H54 (cell line): ENCODE data around the gene SPACA6.

ENCODE experiments used
- DNase-seq: peaks from one replicate; pipeline ENCODE4 v3.0.0; 2011; ENCODE audit warnings: low spot score, mixed read lengths; ENCODE audit not compliant: insufficient read length
- FAIRE-seq: peaks from 3 replicates; lab custom pipeline; 2011; peaks lifted over from hg19 to GRCh38; lab: Jason Lieb, UNC
- POLR2A ChIP-seq: IDR thresholded peaks from 2 replicates; pipeline ENCODE4 v1.6.1; 2011; ENCODE audit warnings: low read depth, mild to moderate bottlenecking, low read length

SPACA6 gene

DNA sequence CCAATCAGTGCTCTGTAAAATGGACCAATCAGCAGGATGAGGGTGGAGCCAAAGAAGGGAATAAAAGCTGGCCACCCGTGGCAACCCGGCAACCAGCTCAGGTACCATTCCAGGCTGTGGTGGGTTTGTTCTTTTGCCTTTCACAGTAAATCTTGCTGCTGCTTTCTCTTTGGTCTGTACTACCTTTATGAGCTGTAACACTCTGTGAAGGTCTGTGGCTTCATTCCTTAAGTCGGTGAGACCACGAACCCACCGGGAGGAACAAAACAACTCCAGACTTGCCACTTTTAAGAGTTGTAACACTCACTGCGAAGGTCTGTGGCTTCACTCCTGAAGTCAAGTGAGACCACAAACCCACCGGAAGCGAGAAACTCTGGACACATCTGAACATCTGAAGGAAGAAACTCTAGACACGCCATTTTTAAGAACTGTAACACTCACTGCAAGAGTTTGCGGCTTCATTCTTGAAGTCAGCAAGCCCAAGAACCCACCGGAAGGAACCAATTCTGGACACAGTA, 16.5 kb upstream of the SPACA6 start:
- DNase-seq = no peak
- FAIRE-seq = no peak
- no peak for TF ChIP-seq POLR2A

- no peak for FAIRE-seq
- no peak for DNase-seq
- no peak for TF ChIP-seq POLR2A
Observed at GRCh38 chr19:51680474-51680873, 12.7 kb upstream of the SPACA6 start.

DNA sequence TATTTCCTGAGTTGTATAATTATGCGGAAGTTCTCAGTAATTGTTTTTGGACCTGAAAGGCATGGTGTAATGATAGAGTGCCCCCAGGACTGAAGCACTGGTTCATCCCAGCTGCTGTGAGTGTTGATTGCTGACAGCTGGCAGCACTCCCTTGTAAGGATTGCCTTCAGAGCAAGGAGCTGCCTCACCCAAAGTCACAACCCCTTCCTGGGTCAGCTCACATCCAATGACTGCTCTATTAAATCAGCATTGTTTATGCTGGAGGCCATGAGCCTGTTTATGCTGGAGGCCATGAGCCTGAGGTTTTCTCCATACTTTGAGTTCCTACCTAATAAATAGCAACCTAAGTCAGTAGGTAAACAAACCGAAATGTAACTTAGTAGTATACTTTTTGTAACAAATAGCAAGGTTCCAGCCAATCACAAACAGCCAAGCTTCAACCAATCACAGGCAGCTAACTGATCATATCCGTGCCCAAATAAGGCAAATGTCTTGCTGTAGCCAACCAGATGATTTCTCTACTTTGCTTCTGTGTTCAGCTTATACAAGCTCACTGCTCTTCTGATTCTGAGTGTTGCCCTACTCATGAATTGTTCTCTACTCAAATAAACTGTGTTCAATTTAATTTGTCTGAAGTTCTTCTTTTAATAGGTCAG, 11.7 kb upstream of the SPACA6 start:
- no peak for FAIRE-seq
- no peak for DNase-seq
- no peak for TF ChIP-seq POLR2A

DNA sequence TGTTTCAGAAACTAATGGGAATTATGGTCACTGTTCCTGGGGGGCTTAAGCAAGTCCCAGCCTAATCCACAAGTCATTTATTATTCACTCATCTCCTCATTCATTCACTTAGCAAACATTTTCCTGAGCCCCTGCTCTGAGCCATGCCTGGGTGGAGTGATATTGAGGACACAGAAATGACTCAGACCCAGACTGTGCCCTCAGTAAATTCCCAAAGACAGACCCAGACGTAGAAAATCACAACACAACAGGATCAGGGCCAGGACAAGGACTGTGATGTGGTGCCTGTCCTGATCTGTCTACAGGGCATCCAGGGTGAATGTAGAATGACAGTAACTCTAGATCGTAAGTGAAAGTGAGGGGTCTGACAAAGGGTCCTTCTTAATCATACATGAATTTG, 7.0 kb upstream of the SPACA6 start:
- peak; percentile 15 for FAIRE-seq
- DNase-seq = no peak
- no peak for TF ChIP-seq POLR2A

GRCh38 chr19:51687791-51688670, 5.1 kb upstream of the SPACA6 start:
- DNase-seq = no peak
- 0 out of 2 replicates have a peak, but pooled peaks have one; percentile 36 for TF ChIP-seq POLR2A
- no peak for FAIRE-seq

DNA sequence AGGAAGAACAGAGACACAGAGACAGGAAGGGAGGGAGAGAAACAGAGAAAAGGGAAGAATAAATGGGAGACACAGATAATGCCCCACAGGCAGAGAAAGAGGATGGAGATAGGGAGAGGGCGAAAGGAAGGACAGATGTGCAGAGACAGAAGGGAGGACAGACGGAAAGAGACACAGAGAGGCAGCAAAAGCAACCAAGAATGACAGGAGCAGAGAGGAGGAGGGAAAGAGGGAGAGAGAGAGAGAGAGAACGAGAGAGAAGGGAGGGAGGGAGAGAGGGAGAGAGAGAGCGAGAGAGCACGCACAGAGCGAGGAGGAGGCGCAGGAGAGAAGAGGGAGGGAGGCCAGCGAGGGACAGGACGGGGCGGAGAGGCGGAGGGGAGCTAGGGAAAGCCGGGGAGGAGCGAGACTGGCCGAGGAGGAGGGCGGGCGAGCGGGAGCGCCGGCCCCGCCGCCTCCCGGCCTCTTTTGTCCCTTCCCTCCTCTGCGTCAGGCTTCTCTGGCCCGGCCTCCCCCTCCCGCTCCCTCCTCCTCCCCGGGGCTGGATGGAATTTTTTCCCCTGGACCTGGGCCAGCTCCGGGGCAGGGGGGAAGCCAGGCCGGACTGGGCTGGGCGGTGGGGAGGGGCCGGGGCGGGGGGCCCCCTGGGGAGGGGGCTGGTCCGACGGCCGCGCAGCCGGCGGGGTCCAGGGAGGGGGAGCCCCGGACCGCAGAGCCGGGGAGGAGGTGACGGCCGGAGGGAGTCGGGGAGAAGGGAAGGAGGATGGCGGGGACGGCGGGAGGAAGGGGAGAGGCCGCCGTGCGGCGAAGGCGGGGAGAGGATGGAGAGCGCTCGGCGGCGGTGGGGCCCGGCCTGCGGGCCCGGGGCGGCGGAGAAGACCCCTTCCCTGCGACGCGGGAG, 4.2 kb upstream of the SPACA6 start:
- DNase-seq = peak; percentile 56

GRCh38 chr19:51689751-51690453, 3.2 kb upstream of the SPACA6 start:
- no peak for TF ChIP-seq POLR2A
- no peak for FAIRE-seq
- DNase-seq = no peak

More for the DNA sequence above, 4.2 kb upstream of the SPACA6 start:
- FAIRE-seq = no peak
- TF ChIP-seq POLR2A = peak; percentile 50; the same call in 1 of the 2 replicates

- TF ChIP-seq POLR2A = no peak
- DNase-seq (no peak), FAIRE-seq (no peak)
Observed at GRCh38 chr19:51690454-51691073, 2.6 kb upstream of the SPACA6 start.

DNA sequence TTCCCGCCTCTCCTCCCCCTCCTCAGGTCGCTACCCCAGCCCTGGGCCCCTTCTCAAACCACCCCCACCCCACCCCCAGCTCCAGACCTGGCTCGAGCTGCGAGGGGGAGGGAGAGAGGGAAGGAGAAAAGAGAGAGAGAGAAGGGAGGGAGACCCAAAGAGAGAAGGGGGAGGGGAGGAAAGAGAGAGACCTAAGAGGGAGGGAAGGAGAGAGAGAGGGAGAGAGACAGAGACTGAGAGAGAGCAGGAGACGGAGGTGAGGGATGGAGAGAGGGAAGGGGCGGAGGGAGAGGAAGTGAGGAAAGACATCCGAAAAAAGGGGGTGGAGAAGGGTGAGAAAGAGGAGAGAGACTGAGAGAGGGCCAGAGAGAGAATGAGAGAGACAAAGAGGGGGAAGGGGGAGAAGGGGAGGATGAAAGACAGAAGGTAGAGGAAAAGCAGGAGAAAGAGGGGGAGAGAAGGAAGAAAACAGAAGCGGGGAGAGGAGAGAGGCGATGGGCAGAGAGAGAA, 2.0 kb upstream of the SPACA6 start:
- FAIRE-seq (no peak), DNase-seq (no peak)
- no peak for TF ChIP-seq POLR2A

- no peak for TF ChIP-seq POLR2A
- no peak for FAIRE-seq
Observed at GRCh38 chr19:51691584-51692428, 1.3 kb upstream of the SPACA6 start.

DNA sequence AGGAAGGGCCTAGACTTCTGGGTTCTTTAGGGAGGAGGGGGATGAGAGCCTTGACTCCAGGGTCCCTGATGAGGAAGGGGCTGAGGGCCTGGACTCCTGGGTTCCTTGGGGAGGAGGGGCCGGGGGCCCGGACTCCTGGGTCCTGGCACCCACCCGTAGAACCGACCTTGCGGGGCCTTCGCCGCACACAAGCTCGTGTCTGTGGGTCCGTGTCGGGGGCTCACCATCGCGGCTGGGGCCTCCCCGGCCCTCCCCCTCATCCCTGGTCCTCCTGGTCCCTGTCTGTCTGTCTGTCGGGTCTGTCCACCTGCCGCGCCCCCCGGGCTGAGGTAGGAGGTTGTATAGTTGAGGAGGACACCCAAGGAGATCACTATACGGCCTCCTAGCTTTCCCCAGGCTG, 662 bp upstream of the SPACA6 start:
- no peak for DNase-seq
- no peak for FAIRE-seq
- TF ChIP-seq POLR2A = no peak

More at GRCh38 chr19:51691584-51692428, 1.3 kb upstream of the SPACA6 start:
- no peak for DNase-seq
